Measurements from ENCODE around the gene PPP2R1B.

DNA sequence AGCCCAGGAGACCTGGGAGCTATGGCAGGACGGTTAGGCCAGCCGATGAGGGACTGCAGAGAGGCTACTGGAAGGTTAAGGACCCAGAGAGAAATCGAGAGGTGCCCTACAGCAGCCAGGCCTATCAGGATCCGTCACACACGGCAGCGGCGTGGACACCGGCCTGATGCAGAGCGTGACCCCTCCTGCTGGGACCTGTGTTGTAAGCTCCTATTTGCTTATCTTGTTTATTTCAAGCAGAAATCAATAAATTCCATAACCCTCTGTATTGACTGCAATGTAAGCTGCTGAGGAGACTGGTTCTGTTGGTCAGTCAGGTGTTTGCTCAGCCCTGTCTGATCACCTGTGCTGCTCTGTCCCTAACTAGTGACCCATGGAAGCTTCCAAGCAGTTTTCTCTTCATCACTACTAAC lies 39.9 kb downstream of the PPP2R1B start:
- TF ChIP-seq MYC (IDR thresholded peaks at IDR 0.05; ENCODE audit: low read depth, low read length), result no peak
- TF ChIP-seq, protein P1, sequence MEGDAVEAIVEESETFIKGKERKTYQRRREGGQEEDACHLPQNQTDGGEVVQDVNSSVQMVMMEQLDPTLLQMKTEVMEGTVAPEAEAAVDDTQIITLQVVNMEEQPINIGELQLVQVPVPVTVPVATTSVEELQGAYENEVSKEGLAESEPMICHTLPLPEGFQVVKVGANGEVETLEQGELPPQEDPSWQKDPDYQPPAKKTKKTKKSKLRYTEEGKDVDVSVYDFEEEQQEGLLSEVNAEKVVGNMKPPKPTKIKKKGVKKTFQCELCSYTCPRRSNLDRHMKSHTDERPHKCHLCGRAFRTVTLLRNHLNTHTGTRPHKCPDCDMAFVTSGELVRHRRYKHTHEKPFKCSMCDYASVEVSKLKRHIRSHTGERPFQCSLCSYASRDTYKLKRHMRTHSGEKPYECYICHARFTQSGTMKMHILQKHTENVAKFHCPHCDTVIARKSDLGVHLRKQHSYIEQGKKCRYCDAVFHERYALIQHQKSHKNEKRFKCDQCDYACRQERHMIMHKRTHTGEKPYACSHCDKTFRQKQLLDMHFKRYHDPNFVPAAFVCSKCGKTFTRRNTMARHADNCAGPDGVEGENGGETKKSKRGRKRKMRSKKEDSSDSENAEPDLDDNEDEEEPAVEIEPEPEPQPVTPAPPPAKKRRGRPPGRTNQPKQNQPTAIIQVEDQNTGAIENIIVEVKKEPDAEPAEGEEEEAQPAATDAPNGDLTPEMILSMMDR (IDR thresholded peaks at IDR 0.05; ENCODE audit: extremely low read depth in 1 of 2, insufficient read depth in 1 of 2, low read depth in 1 of 2, low read length in 2 of 2), result no peak
- TF ChIP-seq POLR2A (IDR thresholded peaks at IDR 0.05; ENCODE audit: low read depth, low read length), result no peak
- TF ChIP-seq POLR2AphosphoS5 (IDR thresholded peaks at IDR 0.05; ENCODE audit: insufficient read depth, low read depth, low read length), result no peak
- no peak for TF ChIP-seq JUN (IDR thresholded peaks at IDR 0.05; ENCODE audit: borderline replicate concordance, insufficient read depth, insufficient read length, low read depth)
- TF ChIP-seq EZH2 (IDR thresholded peaks at IDR 0.05; ENCODE audit: borderline replicate concordance, low read depth, low read length, severe bottlenecking), result no peak
- no peak for TF ChIP-seq FOS (IDR thresholded peaks at IDR 0.05; ENCODE audit: borderline replicate concordance, insufficient read depth, low read length)
- no peak for TF ChIP-seq GATA2 (IDR thresholded peaks at IDR 0.05; ENCODE audit: insufficient read depth, insufficient read length, low read depth, low read length)
- TF ChIP-seq, protein P2, sequence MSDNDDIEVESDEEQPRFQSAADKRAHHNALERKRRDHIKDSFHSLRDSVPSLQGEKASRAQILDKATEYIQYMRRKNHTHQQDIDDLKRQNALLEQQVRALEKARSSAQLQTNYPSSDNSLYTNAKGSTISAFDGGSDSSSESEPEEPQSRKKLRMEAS (IDR thresholded peaks at IDR 0.05; ENCODE audit: insufficient read depth, insufficient read length), result no peak
